ENCODE data around the gene MCRS1. TPM values are rescaled to one million over a fixed set of nuclear protein-coding genes. Genes with fewer than 3 reads are reported as not detected.
A peak's percentile ranks its signal among the peaks of the same experiment; 100 is the strongest.

The MCRS1 gene
- total RNA-seq, 1 donor from 2014 or later: 55.4 TPM

DNA sequence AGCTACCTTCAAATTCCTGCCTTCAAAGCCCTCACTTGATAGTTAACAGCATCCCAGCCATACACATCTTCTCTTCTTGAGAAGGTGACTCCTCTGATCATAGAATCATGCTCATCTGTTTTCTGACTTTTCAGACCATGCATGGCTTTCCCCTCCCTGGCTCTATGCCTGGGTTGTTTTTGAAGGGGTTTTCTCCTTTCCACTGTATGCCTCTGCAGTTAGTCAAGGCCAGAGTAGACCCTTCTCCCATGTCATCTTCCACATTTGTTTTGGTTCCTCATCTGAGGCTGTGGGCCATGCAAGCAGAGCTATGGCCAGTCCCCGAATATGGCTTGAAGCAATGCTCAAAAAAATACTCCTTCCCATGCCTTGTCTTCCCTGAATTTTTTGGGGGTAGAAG lies 14.3 kb upstream of the MCRS1 start:
- DNase-seq (ENCODE audit: low spot score): no peak

DNA sequence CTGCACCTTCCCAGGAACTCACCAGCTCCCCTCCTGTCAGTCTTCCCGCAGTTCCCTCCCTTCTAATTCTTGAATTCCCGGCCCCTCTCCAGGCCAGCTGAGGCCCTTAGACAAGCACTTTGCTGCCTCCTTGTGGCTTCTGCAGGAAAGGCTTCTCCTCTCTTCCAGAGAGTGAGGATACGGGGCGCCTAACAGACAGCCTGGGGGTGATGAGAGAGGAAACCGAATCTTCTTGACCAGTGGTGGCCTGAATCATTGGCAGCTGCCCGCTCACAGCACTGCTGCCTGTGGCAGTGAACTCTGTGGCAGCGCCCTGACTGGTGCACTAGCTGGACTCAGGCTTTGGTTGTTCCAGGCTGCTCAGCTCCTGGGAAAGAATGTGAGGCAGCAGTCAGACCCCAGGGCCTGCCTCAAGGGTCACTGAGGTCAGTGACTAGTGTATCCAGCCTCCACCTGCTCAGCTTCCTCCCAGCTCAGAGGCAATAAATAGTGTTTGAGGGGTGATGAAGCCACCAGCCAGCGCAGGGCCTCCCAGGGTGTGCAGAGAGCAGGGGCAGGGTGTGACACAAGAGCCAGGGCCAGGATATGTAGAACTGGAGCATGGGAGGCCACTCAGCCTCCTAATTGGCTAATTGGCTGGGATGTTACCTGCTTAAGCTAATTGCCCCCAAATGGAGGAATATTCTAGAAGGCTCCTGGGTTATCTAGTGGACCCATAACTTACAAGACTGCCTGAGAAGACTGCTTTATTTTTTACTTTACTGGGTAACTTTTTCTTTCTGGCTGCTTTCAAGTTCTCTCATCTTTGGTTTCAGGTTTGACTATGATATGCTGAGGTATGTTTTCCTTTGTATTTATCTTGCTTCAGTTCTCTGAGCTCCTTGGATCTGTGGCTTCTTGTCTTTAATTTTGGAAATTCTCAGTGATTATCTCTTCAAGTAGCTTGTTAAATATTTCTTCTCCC lies 12.9 kb upstream of the MCRS1 start:
- DNase-seq (ENCODE audit: low spot score): peak; percentile 65

DNA sequence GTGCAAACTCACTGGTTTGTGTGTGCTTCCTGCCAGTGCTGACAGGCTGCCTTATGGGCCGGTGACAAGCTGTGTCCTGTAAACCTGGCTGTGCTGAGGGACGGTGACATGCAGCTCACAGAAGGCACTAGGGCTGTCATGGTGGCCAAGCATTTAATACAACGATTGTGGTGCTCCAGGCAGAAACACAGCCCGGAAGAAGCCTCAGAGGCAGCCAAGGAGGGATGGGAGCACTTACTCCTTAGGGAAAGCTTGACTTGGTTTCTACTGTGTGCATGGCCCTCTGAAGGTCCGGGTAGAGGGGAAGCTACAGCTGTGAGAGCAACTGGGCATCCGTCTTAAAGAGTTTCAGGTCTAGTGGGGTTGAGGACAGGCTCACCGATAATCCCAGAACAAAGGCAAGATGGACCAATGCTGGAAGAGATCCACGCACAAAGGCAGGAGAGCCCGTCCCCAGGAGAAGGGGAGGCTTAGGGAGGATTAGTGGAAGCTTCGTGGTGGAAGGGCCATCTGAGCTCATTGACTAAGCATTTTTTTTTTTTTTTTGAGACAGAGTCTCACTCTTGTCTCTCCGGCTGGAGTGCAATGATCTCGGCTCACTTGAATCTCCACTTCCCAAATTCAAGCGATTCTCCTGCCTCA lies 10.7 kb upstream of the MCRS1 start:
- no peak for DNase-seq (ENCODE audit: low spot score)

DNA sequence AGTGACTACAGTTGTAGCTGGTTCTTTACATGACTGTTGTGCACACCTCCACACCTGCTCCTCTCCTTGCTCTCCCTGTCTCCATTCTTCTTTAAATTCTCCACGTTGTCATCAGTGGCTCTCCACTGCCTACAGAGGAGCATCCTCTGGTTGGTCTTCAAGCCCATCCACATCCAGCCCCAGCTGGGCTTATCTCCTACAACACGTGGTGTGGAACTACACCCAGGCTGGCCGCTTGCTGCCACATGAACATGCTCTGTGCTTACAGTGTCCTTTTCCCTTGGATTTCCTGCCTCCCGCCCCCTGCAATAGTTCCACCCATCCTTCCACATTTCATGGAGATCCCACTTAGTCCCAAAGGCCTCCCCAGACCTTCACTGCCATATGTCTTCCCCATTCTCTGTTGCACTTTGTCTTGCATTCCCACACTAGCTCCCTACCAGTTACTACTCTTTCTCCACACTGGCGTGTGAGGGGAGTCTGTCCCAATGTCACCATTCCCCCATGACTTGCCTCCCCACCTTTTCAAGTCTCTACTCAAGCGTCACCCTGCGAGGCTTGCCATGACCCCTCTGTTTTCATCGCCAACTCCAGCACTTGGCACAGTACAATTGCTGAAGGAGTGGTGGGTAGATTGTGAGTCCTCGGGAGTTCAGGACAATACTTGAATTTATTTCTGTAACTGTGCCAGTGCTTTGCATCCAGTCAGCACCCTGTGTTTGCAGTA lies 9.8 kb upstream of the MCRS1 start:
- DNase-seq (ENCODE audit: low spot score): no peak

DNA sequence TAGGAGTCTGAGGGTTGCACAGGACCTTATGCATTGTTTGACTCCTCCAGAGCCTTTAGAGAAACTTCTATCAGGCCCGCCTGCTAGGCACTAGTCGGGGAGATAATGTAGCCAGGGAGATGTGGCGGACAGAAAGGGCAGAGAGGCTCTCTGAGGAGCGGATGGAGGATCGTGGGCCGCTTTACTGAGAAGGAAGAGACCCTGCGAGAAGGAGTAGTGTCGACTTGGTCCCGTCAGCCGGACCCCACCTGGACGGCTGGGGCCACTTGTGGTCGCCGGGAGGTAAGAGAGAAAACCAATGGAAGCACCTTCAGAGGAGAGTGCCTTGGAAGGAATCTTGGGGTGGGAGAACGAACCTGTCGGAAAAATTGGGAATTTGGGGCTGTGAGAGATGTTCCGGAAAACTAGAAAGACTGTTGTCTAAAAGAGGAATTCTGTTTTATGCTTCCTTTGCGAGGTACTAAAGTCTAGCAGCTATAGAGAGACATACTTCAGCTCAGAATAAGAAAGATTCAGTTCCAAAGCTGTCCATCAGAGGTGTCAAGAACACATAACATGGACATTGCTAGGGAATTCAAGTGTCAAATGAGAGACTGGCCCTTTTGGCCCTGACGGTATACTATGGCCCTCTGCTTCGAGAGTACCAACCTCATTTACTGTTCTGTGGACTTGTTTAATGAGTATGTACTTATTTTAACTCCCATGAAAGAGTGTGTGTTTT lies 660 bp upstream of the MCRS1 start:
- no peak for DNase-seq (ENCODE audit: low spot score)

DNA sequence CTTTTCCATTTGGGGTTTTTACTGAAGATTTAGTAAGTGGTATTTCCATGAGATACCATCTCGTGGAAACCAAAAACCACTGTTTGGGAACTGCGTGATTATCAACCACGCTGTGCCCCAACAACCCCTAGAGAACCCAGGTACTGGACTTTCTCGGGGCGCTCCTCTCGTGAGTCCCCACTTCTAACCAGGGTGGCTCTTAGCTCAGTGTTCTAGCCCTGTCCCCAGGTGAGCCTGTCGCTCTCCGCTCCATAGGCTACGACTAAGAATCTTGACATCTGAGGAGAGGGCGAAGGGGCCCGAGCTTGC lies 686 bp downstream of the MCRS1 start:
- no peak for DNase-seq (ENCODE audit: low spot score)

DNA sequence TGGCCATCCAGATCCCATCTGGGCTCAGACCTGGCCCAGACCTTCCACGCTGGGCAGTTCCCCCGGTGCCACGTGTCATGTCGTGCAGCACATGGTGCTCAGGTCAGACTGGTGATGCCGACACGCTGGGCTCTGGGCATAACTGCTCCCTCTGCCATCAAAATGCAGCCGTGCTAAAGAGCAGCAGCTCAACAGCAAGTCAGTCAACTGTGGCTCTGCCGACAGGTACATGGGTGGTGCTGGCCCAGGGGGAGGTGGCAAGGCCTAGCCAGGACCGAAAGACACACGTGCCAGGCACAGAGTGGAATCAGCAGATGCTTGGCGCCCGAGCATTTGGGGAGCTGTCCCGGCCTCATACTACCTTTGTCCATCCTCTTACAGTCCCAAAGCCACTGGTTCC lies 1.6 kb downstream of the MCRS1 start:
- DNase-seq (ENCODE audit: low spot score): no peak

DNA sequence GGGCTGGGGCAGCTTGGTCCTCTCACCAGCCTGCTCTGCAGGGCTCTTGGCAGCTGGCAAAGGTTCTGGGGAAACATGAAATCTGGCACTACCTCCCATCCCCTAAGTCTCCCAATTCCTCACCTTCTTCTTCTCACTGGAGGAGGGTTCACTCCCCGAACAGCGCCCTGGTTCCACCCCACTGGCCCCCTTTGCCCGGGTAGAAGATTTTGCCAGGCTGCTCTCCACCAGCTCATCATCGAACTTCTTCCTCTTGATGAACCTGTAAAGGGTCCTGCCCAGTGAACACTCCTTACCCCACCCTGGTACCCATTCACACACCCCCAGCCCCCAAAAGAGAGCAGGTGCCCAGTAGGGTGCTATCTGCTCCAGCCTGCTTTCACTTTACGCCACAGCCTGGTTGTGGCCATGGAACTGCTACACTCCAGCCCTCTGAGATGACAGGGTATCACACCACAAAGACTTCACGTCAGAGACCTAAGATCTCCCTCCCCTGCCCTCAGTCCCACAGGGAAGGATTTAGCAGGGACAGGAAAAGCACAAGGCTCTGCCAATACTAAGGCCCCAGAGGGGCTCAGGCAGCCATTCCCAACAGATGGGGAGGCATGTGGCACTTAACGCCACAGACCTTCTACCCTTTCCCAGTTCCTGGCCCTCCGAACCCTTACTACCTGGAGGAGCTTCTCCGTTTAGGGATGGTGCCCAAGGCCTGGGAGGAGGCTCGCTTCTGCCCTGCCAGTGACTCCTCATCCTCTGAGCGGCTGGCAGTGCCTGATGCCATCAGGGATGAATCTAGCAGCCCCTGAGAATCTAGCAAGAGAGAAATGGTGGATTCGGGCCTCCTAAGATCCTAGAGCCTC lies 2.3 kb downstream of the MCRS1 start:
- DNase-seq (ENCODE audit: low spot score): no peak

DNA sequence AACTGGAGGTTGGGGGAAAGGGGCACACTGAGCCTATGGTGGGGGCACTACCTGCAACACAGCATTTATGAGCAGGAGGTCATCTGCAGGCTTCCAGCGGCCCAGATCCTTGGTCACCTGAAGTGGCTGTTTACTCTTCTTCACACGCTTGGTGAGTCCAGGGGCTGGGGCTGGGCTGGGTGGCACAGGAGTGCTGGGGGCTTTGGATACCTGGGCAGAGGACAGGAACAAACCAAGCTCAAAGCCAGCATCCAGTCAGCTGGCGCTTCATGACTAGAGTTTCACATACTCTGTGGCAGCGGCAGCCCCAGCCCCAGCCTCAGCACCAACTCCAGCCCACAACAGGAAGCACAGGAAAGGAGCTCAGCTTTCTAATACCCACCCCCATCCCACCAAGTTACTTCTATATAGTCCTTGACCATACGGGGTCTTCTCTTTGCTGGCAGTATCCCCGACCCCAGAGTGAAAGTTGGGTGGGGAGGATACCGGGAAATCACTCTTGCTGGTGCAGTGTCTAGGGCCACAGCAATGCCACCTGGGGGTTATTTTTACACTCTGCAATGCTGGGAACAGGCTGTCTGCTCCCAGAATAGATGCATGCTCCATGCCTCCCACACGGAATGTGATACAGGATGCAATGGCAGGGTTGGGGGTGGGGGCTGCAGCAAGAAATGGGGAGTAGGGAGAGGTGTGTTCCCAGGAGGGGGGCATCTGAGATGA lies 3.1 kb downstream of the MCRS1 start:
- DNase-seq (ENCODE audit: low spot score): no peak

DNA sequence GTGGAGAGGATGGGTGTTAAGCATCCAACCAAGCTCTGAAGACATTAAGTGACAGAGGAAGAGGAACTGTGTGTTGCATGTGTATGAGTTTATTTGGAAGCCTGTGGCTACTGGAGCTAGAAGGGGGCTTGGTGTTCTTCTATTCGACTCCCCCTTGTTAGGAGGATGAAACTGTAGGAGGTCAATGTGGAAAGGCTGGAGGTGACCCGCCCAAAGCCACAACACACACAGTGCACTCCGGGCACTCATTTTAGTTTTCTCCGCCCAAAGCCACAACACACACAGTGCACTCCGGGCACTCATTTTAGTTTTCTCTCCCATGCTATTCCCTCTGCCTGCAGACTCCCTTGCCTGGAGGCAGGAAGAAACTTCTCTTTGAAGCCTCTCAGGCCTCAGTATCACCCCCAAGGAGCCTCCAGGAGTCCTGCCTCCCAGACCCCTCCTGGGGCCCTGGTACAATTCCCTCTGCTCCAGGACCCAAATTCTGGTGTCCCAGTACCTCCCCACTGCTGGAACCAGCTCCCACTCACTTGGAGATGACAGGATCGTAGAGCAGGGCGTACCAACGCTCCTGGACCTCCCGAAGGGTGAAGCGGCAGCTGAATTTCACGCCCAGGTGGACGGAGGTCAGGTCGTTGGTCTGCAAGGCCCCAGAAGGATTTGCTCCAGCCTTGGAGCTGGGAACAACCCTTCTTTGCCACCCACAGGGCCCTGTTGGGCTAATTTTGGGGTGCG lies 3.8 kb downstream of the MCRS1 start:
- DNase-seq (ENCODE audit: low spot score): no peak

DNA sequence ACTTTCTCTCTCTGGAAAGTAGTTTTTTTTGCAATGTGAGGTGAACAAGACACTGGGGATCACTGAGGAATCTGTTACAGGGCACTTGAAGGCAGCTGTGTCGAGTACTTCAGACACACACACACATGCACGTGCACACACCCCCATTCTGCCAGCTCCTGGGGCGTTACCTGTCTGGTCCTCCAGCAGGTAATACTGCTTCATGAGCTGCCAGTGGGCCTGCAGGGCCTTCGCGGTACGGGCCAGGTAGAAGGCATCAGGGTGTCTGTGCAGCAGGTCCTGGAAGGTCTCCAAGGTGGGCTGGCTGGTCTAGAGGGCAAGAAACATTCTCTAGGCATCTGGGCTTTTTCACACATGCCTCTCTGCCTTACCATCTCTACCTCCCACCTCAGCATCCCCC lies 5.1 kb downstream of the MCRS1 start:
- no peak for DNase-seq (ENCODE audit: low spot score)

DNA sequence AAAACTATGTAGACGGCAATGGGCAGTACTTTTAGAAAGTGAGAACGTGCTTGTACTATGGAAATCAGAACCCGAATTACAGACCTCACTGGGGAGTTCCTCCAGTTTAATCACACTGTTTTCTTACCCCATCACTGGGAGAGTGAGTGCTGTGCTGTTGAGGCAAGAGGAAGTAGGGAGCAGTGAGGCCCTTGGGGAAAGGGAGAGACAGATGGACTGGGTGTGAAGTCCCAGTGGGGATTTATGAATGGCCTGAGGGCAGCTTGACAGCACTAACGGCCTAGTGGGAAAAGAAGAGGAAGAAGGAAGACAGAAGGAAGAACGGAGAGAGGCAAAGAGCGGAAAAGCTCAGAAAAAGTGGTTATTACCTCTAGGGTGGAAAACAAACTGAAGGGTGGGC lies 5.7 kb downstream of the MCRS1 start:
- DNase-seq (ENCODE audit: low spot score): no peak

DNA sequence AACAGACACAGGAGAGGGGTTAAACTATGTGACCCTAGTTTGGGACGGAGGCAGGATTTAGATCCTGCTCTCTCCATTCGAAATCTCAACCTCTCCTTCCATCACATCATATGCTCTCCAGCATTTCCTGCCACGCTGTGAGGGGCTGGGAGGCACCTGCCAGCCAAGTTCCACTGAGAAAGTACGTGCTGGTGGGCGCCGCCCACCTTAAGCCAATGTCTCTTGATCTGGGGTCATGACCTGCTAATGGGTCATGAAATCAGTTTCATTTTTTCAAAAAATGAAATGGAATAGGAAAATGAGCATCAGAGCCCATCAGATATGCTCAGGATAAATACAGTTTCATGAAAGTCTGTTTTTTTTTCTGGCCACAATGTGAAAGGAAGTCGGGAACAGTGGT lies 7.2 kb downstream of the MCRS1 start:
- DNase-seq (ENCODE audit: low spot score): no peak

DNA sequence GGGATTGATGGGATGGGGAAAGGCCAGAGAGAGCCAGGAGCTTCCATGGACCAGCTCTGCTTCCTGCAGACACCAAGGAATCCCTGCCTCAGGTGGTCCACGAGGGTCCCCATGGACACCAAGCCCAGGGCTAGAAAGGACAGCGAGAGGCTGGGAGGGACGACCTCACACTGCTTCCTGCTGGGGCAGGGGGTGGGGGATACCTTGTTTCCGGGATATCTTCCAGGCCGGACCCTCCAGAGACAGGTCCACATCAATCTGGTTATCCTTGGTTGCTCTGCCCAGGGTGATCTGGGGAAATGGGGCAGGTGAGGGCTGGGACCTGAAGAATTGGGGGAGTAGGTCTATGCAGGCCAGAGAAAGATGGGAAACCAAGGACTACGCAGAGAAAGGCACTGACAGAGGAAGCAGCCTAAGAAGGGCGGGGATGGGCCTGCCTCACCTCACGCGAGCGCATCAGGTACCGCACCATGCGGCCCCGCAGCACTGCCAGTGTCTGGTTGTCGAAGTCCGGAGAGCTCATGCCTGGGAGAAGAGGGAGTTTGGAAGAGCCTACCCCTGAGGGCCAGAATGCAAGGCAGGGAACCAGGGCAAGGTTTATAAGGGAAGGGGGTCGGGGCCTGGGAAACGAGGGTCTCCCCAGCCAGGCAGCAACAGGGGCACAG lies 8.8 kb downstream of the MCRS1 start:
- no peak for DNase-seq (ENCODE audit: low spot score)

DNA sequence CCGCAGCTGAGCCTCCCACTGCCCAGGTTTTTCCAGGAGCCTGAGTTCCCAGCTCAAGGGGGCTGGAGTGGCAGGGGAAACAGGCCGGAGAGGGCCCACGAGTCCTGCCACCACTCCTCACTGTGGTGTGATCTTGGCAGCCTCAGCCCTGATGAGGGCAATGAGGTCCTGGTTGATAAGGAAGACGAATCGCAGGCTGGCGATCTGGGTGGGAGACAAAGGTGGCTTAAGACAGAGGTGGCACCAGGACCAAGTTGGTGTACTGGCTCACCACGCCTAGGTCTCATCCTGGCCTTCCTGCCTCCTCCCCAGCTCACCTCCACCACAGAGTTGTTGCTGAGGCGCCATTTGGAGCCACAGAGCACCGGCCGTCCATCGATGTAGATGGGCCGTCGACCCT lies 9.4 kb downstream of the MCRS1 start:
- no peak for DNase-seq (ENCODE audit: low spot score)

DNA sequence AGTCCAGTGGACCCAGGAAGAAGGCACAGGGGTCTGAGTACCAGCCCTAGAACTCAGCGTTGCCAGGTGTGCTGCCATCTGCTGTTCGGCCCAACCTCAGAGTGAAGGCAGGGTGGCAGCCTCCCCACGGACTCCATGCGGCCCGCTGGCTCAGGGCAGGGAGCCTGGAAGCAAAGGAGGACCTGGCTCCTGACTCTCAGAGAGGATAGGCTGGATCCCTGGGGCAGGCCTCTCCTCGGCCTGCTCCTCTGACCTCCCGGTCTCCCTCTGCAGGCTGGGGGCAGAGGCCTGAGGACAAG lies 10.1 kb downstream of the MCRS1 start:
- DNase-seq (ENCODE audit: low spot score): no peak

DNA sequence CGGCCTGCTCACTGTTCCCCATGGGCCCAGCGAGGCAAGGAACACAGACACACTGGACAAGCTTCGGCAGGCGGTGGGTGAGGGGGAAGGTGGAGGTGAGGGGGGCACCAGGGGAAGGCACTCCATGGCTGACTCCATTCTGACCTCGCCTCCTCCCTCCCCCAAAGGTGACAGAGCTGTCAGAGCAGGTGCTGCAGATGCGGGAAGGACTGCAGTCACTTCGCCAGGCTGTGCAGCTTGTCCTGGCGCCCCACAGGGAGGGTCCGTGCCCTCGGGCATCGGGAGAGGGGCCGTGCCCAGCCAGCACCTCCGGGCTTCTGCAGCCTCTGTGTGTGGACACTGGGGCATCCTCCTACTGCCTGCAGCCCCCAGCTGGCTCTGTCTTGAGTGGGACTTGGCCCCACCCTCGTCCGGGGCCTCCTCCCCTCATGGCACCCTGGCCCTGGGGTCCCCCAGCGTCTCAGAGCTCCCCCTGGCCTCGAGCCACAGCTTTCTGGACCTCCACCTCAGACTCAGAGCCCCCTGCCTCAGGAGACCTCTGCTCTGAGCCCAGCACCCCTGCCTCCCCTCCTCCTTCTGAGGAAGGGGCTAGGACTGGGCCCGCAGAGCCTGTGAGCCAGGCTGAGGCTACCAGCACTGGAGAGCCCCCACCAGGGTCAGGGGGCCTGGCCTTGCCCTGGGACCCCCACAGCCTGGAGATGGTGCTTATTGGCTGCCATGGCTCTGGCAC lies 10.6 kb downstream of the MCRS1 start:
- DNase-seq (ENCODE audit: low spot score): no peak

DNA sequence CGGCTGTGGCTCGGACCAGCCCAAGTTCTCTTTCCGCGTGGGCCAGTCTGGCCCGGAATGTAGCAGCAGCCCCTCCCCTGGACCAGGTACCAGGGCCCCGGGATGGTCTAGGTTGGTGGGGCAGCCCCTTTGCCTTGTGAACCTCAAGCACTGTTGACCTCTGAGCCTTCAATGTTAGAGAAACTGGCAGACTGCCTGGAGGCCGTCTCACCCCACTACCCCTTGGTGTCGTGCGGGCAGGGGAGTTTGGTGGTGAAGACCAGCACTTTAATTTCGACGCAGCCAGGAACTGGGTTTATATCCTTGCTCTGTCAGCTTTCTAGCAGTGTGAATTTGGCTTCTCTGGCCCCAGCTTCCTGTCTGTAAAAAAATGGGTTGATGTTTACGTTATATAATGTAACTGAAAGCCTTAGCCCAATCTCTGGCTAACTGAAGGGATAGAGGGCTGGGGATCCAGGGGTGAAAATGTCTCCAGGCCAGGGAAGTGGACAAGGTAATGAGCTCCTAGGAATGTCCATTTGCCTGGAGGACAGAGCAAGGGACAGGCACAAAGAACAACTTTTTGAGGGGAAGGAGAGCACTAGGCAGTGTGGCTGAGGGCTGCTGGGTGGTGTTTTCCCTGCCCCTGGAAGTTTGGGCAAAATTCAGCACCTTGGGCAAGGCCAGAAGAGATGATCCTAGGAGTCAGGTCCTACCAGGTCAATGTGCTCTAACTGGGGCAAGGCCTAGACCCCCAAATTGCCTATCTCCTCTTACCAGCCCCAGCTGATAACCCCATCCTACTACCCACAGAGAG lies 11.4 kb downstream of the MCRS1 start:
- no peak for DNase-seq (ENCODE audit: low spot score)

Data from ureter (tissue), 1 donor.